ENCODE measurements around the gene CFAP97D1.

Gene CFAP97D1

DNA sequence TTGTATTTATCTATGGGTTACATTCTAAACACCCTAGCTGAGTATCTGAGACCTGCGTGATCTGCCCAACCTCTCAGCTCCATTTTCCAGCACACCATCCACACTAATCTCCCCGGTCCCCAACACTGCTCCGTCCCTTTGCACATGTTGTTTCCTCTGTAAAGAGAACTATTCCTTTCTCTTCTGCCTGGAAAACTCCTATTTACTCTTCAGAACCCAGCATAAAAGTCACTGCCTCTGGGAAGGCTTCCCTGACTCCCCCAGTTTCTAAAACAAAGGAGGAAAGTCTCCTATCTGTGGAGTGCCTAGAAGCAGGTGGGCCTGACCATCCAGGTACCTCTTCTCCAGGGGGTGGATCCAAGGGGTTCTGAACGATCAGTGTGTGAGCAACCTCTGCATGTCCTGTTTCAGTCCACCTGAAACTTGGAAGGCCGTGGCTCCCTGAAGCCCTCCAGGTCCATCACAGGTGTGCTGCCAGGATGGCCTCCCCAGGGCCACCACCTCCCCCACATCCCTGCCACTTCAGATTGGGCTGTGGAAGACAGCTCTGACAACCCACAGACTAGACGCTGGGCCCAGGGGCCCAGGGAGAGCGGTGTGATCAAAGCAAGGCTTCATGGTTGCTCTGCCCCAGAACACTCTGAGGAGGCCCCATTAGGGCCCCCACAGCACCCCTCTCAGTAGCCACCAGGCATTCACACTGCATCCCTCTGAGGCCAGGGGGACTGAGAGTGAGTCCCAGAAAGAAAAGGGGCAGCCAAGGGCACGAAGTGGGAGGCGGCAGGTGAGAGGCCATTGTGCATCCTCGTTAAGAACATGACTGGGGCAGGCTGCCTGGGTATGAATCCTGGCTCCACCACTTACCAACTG lies 32.4 kb downstream of the CFAP97D1 start:
- no peak for DNase-seq (ENCODE audit: low read depth)
- TF ChIP-seq, protein P1, sequence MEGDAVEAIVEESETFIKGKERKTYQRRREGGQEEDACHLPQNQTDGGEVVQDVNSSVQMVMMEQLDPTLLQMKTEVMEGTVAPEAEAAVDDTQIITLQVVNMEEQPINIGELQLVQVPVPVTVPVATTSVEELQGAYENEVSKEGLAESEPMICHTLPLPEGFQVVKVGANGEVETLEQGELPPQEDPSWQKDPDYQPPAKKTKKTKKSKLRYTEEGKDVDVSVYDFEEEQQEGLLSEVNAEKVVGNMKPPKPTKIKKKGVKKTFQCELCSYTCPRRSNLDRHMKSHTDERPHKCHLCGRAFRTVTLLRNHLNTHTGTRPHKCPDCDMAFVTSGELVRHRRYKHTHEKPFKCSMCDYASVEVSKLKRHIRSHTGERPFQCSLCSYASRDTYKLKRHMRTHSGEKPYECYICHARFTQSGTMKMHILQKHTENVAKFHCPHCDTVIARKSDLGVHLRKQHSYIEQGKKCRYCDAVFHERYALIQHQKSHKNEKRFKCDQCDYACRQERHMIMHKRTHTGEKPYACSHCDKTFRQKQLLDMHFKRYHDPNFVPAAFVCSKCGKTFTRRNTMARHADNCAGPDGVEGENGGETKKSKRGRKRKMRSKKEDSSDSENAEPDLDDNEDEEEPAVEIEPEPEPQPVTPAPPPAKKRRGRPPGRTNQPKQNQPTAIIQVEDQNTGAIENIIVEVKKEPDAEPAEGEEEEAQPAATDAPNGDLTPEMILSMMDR (IDR thresholded peaks at IDR 0.05; ENCODE audit: insufficient read depth, low read depth, low read length, missing control alignments), result no peak
- no peak overlapping the region for H3K4me3 ChIP-seq (ENCODE audit: low read depth, low read length)

DNA sequence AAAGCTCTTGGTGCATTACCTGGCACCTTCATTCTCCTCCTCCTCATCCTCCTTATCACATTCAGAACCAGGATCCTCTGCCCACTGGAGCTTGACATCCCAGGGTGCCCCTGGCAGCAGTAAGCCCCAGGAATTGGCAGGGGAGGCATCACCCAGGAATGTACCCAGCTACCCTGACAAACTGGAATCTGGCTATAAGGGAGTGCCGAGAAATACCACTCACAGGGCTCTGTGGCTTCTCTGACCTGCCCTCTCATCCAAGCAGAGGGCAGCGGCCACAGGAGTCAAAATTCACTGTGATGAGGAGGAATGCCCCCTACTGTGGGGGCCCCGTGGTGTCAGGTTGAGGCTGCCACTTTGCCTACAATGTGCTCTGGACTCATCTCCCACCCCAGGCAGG lies 33.2 kb downstream of the CFAP97D1 start:
- TF ChIP-seq, protein P1 (IDR thresholded peaks at IDR 0.05; ENCODE audit: insufficient read depth, low read depth, low read length, missing control alignments), result no peak
- no peak overlapping the region for H3K4me3 ChIP-seq (ENCODE audit: low read depth, low read length)
- DNase-seq (ENCODE audit: low read depth), result no peak

DNA sequence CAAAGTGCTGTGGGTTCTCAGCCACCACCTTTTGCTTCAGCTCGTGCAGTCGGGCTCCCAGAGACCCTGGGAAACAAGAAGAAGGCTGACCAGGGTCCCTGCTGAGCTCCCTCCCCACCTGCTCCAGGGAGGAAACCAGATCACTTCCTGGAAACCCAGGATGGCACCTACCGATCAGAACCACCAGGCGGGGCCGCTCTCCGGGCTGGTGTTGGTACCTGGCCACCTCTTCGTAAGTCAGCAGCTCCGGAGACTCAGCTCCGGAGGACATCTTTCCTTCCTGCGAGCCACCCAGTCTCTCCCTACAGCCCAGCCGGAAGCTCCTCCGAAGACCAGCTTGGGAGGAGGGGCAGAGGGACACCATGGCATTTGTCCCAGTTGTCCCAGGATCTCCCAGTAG lies 33.8 kb downstream of the CFAP97D1 start:
- no peak overlapping the region for H3K4me3 ChIP-seq (ENCODE audit: low read depth, low read length)
- TF ChIP-seq, protein P1 (IDR thresholded peaks at IDR 0.05; ENCODE audit: insufficient read depth, low read depth, low read length, missing control alignments), result no peak
- DNase-seq (ENCODE audit: low read depth), result no peak

DNA sequence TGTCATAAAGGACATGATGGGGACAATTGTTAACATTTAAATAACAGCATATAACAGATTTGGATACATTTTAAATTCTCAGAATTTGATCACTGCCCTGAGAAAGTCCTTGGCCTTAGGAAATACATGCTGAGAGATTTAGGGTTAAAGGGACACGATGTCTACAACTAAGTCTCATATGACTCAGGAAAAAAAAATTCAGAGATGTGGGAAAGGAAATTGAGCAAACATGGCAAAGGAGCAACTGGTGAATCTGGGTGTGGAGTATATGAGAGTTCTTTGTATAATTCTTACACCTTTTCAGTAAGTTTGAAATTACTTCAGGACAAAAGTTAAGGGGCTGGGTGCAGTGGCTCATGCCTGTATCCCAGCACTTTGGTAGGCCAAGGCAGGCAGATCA lies 34.5 kb downstream of the CFAP97D1 start:
- H3K4me3 ChIP-seq (ENCODE audit: low read depth, low read length), result no peak overlapping the region
- no peak for DNase-seq (ENCODE audit: low read depth)
- TF ChIP-seq, protein P1 (IDR thresholded peaks at IDR 0.05; ENCODE audit: insufficient read depth, low read depth, low read length, missing control alignments), result no peak

DNA sequence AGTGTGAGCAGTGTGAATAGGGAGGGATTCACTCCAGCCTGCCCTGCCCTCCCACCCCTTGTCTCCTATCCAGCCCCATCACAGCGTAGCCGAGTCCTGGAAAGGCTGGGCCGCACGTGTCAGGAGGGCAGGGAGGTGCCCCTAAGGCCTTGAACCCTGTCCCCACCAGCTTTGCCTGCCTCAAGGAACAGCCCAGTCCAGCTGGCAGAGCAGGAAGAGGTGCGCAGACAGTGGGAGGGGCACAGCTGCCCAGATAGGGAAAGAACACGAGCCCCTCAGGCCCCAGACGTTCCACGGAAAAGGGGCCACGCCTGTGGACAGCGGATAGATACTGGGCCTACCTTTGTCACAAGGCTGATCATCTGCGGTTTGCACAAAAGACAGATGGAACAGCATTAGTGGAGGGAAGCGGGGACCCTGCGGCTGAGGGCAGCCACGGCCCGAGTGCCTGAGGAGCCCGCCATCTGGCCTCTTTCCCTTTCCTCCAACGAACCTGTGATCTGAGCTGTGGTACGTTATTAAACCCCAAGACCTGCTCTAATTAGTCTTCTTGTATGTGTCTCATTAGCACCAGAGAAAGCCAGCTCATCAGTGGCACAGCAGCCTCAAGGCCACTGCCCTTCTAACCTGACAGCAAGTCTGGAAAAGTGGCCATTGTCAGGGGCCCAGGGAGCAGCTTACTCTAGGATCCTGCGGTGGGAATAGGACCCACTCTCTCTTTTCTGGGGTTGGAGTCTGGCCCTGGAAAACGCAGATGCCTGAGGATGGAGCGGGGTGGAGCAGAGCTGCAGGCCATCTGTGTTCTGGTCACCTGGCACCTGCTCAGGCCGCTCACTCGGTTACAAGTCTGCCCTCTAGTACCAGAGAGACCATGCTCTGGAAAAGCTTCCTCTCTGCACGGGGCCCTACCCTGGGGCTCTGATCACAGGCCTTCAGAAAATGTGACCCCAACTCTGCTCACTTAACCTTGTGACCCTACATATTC lies 36.4 kb downstream of the CFAP97D1 start:
- TF ChIP-seq, protein P1 (IDR thresholded peaks at IDR 0.05; ENCODE audit: insufficient read depth, low read depth, low read length, missing control alignments), result no peak
- no peak overlapping the region for H3K4me3 ChIP-seq (ENCODE audit: low read depth, low read length)
- DNase-seq (ENCODE audit: low read depth), result no peak

DNA sequence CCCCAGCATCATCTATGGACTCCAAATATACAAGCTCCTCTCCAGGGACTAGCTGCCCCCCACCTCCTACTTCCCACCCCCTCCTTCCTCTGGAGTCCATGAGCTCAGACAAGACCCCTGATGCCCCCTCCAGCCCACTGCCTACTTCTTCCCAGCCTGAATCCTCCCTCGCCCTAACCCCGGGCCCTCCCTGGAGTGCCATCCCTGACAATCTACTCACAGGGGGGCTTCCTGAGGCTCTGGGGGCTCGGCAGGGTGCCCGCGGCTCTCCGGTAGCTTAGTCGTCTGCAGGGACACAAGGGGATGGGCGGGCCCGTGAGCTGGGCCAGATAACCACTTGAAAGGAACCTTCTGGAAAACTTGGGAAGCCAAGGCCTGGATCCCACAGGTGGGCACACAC lies 37.6 kb downstream of the CFAP97D1 start:
- TF ChIP-seq, protein P1 (IDR thresholded peaks at IDR 0.05; ENCODE audit: insufficient read depth, low read depth, low read length, missing control alignments), result no peak
- DNase-seq (ENCODE audit: low read depth), result no peak
- H3K4me3 ChIP-seq (ENCODE audit: low read depth, low read length), result no peak overlapping the region
